Suppressor macrophage treated with lipopolysaccharide for 4 hours (primary cell): ENCODE results near the gene MED14.
"Not testable (repeated sequence)": the region's sequence is repeated elsewhere in the genome, so short reads cannot be mapped to it uniquely, and the experiment has no call there.

Source experiments
- DNase-seq: peaks from one replicate; pipeline ENCODE4 v3.0.0-alpha.2; 2020

The MED14 gene

GRCh38 chrX:40735325-40736169 is at the start of gene MED14:
Gene MED14, minus strand, starts transcription at chrX:40735542. Its CDS starts 130 bp downstream, at chrX:40735412.
- DNase-seq, result peak; percentile 84

DNA sequence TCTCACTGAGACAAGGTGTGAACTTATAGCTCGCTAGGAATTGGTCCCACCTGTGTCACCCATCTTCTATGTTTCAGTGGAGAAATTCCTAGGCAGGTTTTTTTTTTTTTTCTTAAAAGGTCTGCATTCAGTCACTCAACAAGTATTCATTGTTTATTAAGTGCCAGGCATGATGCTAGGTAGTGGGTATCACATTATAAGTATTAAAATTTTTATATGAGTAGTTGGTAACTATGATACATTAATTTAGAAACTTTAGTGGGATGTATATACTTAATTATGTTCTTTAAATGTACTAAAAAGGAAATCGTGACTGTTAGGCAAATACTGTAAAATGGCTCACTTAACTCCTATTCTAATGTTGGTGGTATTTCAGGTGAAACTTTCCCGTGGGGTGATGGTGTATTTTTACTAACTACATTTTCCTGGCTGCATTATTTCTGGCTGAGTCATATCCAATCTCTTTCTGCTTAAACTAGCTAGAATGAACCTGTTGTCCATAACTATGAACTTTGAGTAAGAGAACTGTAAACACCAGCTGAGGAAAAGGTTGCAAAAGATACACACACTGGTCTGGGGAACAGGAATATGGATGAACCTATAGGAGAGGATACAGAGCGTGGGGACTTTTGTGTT is 49.3 kb upstream of the MED14 start:
- no peak for DNase-seq

DNA sequence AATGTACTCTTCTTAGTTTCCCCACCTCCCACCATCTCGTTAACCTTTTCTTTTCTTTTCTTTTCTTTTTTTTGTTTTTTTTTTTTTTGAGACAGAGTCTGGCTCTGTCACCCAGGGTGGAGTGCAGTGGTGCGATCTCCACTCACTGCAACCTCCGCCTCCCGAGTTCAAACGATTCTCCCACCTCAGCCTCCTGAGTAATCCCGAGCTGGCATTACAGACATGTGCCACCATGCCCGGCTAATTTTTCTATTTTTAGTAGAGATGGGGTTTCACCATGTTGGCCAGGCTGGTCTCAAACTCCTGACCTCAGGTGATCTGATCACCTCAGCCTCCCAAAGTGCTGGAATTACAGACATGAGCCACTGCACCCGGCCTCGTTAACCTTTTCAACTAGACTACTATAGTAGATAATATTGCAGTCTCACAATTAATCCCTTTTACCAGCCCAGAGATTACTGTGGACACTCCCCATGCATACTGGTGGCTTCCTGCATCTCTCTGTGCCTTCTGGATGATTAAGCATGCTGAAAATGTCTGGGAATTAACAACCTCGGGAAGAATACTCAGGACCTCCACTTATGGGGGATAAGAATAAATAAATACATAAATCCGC is 47.4 kb upstream of the MED14 start:
- DNase-seq, result not testable (repeated sequence)

DNA sequence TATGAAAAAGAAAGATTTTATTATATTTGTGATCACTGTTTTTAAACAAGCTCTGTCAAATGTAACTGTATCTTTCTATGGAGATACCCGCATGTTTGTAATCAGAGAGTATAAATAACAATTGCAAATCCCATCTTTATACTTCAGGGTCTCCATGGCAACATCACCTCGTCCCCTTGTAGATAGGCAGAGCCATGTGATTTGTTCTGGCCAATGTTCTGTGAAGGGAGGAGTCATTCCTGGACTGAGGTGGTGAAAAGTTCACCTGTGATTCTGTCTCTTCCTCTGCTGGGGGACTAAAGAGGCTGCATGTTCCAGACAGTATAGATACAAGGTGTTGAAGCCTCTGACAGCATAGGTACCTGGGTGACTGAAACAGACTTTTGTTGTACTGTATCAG is 45.6 kb upstream of the MED14 start:
- no peak for DNase-seq

- DNase-seq, result no peak
These were observed 44.7 kb upstream of the MED14 start for GRCh38 chrX:40780082-40780481.

GRCh38 chrX:40778861-40779575 is 43.7 kb upstream of the MED14 start:
- DNase-seq, result no peak

DNA sequence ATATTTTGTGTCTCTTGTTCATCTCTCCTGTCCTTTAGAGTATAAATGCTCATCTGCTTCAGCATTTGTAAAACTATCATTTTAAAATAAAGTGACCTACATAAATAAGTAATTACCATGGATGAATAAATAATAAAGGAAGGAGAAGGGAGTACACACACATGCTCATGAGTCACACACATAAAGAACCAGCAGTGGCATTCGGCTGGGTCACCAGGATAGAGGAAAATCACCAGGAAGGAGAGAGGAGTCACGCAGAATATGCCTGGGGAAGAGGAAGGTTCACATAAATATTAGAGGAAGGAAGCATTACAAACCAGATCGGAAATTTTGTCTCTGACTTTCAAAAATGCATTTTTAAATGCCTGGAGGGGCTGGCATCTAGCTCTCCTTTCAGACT is 38.5 kb upstream of the MED14 start:
- peak; percentile 55 for DNase-seq

DNA sequence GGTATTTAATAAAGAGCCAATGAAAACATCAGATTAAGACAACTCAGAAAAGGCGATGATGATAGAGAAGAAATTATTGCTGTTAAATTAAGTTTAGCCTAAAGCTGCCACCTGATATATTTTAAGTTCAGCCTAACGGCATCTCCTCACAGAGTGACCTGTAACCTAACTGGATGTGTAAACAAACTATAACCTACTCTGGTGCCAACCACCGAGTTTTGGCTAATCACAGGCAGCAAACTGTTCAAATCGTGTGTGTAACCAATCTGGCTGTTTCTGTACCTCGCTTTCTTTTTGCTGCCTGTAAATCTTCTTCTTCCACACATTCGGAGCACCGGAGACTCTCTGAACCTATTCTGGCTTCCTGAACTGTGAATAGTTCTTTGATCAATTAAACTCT is 37.8 kb upstream of the MED14 start:
- no peak for DNase-seq

DNA sequence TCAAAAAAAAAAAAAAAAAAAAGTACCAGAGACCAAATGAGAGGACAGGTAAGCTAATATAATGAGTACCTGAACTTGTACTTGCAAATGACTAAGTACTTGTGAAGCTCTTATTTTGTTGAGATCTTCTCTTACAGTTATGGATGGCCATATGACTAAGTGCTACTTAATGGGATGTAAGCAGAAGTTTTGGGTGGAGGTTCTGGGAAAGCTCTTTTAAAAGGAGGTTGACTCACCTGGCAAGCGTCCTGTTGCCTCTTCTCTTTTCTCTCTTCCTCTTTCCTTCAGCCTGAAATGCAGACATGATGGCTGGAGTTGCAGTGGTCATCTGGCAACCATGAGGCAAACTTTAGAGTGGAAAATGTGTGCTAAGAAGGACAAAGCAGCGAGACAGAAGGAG is 36.9 kb upstream of the MED14 start:
- DNase-seq, result peak; percentile 62

GRCh38 chrX:40761762-40762161 is 26.4 kb upstream of the MED14 start:
- DNase-seq, result no peak

DNA sequence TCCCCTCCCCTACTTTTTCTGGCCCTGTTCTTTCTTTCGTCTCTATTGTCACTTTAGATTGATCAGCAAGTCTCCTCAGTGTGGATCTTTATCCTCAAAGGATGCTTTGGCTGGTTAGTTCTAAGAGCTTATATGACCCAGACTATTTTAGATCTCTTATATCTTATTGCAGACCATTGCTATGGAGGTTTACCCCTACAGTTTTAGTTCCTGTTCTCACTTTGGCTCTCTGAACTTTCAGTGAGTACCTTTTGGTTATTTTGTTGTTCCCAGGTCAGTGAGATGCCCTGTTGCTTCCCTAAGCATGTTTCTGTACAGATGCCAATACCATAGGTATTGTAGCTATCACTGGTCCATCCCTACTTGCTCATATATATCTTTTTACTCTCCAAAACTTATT is 24.0 kb upstream of the MED14 start:
- DNase-seq, result no peak

DNA sequence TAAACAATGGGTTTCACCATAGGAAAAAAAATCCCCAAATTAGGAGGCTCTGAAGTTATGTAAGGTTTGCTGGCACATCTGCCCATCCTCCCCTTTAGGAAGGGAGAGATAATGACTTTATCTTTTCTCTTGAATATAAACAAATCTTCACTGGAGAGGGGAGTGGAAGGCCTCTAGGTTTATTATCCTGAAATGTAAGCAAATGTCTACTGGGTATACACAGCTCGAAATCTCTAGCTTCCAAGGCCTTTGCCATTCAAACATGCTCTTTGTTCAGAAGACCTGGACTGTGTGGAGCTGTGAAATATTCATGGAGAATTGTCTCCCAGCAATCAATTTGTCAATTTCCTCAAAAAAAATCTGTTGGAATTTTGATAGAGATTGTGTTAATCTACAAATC is 21.7 kb upstream of the MED14 start:
- DNase-seq, result no peak

DNA sequence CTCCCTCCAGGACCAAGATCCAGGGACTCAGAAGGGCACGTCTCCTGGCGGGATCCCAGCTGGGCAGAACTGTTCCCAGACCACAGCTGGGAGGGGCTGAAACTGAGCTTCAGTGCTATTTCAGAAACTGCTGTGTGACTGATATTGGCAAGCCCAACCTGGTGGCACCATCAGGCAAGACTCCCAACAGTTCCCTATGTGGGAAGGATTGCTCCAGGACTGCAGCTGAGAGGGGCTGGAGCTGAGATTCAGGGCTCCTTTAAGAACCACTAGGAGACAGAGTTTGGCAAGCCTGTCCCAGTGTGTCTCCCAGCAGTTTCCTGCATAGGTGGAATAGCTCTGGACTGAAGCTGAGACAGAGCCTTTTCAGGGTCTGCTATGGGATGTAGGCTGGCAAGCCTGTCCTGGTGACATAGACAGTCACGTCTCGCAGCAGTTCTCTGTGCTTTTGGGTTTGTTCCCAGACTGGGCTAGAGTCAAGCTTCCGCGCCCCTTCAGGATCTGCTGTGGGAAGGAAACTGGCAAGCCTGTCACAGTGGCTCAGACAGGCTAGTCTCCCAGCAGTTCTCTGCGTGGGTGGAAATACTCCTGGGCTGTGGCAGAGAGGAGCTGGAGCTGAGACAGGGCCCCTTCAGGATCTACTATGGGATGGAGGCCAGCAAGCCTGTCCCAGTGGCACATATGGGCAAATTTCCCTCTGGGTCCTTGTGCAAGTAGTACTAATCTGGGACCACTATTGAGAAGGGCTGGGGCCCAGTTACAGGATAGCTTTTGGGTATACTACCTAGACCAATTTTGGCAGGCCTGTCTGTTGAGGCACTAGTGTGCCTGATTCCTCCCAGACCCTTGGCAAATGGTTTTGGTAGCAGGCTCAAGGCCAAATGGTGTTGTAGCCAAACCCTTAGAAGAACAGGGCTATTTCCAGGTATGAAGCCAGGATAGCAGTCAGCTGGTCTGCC is 20.2 kb upstream of the MED14 start:
- DNase-seq, result no peak

DNA sequence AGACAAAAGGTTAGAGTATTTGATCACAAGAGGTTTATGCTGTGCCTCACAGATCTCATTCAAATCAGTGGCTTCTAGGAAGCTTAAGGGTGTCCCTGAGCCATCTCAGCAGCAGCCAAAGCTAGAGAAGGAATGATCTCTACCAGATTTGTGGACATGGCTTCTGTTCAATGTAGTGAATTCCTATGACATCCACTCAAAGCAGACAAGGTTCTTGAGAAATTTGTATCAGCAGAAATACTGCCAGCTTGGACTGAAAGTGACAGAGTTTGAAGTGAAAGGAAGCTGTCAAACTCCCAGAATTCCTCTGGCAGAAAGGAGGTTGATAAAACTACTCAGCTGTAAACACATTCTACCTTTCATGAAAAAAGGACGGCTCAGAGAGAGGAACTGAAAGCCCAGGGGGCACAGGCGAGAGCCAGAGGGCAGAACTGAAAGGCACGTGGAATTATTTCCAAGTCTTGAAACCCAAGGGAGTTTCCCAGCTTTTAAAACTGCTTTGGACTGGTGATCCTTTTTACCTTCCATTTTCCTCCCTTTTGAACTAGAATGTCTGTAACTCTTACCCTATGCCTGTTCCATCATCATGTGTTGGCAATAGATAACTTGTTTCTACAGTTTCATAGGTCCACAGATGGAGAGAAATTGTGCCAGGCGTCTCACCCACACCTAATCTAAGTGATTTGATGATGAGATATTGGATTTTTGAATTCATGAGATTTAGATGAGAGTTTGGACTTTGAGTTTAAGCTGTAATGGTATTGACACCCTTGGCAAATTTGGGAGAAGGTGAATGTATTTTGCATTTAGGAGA is 14.5 kb upstream of the MED14 start:
- DNase-seq, result peak; percentile 62

DNA sequence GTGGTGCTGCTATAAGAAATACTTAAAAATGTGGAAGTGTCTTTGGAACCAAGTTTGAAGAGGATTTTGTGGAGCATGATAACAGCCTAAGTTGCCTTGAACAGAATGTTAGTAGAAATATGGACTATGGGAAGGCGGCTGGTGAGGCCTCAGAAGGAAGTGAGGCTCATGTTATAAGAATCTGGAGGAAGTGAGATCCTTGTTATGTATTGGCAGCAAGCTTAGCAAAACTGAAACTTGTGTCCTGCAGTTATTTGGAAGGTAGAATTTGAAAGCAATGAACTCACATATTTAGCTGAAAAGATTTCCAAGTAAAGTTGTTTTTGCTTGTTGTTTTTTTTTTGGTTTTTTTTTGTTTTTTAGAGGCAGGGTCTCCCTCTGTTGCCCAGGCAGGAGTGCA is 13.6 kb upstream of the MED14 start:
- DNase-seq, result peak; percentile 53

DNA sequence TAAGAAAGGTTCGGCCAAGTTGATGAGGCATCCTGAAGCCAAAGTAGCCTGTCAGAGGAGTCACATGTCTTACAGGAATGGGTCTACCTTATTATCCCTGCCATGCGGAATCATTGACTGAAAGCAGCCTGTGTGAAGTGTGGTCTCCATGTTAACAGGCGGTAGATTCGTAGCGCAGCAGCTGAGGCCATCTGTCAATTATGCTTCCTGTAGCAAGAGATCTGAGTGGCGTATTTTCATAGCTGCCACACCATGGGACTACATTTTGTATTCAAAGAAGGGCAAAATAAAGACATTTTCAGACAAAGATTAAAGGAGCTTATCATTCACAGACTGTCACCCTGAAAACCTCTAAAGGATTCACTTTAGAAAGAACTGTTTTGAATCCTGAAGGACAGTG is 11.2 kb upstream of the MED14 start:
- no peak for DNase-seq

- DNase-seq, result no peak
These were observed 796 bp upstream of the MED14 start for GRCh38 chrX:40736170-40736505.

GRCh38 chrX:40734971-40735324 is 394 bp downstream of the MED14 start:
- no peak for DNase-seq

DNA sequence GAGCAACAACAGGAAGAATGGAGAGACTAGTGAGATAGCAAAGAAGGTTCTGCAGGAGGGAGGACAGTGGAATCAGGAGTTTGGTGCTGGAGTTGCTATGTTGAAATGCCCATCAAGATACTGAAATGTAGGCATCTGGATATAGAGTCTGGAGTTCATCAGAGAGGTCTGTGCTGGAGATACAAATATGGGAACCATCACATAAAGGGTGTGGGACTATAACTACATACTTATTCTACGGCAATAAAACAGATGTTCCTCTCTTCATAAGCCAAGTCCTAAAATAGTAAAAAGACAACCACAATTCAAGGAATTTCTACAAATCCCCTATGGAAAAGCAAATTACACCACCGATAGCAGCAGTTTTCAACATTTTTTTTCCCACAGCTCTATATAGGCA is 1.6 kb downstream of the MED14 start:
- no peak for DNase-seq

DNA sequence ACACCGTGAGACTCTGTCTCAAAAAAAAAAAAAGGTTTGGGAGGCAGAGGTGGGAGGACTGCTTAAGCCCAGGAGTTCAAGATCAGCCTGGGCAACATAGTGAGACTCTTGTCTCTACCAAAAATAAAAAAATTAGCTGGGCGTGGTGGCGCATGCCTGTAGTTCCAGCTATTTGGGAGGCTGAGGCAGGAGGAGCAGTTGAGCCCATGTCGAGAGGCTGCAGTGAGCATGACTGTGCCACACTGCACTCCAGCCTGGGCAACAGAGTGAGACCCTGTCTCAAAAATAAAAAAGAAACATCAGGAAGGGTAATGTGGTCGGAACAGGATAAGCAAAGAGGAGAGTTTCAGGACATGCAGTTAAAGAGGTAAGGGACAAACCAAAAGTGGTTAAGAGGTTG is 2.8 kb downstream of the MED14 start:
- DNase-seq, result not testable (repeated sequence)
